Gastroesophageal sphincter (tissue), 3 donors: Measurements from ENCODE around the gene MEGF8.

Source experiments
- CTCF ChIP-seq, 4 experiments: fragments of 200-600 bp in 2 of 4; fragments of 450-650 bp in 2 of 4; sonication (generic) in 1 of 4; IDR thresholded peaks; one replicate each; pipeline ENCODE4 v1.5.1; 2017 to 2019; ENCODE audit warnings: antibody characterized with exemption in 4 of 4, mild to moderate bottlenecking in 2 of 4, moderate library complexity in 2 of 4
- EP300 ChIP-seq: sonication (generic); formaldehyde crosslinking; IDR thresholded peaks from one replicate; pipeline ENCODE4 v1.6.1; 2017; ENCODE audit warnings: antibody characterized with exemption, mild to moderate bottlenecking
- POLR2A ChIP-seq, 2 donors: fragments of 450-650 bp; IDR thresholded peaks; one replicate each; pipeline ENCODE4 v1.6.1; 2017; ENCODE audit warnings: antibody characterized with exemption in 2 of 2, mild to moderate bottlenecking in 2 of 2, moderate library complexity in 1 of 2
- POLR2AphosphoS5 ChIP-seq: sonication (generic); formaldehyde crosslinking; IDR thresholded peaks from one replicate; pipeline ENCODE4 v1.6.1; 2017; ENCODE audit warnings: antibody characterized with exemption

GRCh38 chr19:42343344-42344110 is 18.1 kb downstream of the MEGF8 start:
- TF ChIP-seq CTCF (IDR thresholded peaks at IDR 0.05), result no peak
- TF ChIP-seq POLR2A (IDR thresholded peaks at IDR 0.05), result no peak
- no peak for TF ChIP-seq EP300
- TF ChIP-seq POLR2AphosphoS5, result no peak
